GM21723 (cell line): Measurements from ENCODE around the gene PROC.
"Not testable (repeated sequence)": the region's sequence is repeated elsewhere in the genome, so short reads cannot be mapped to it uniquely, and the experiment has no call there.

Experiments used
- ATAC-seq: cut with Tn5 transposase; IDR thresholded peaks from one replicate; pipeline ENCODE4 v1.9.1; 2021; ENCODE audit warnings: mild to moderate bottlenecking, moderate library complexity; ENCODE audit not compliant: unreplicated experiment

The PROC gene

DNA sequence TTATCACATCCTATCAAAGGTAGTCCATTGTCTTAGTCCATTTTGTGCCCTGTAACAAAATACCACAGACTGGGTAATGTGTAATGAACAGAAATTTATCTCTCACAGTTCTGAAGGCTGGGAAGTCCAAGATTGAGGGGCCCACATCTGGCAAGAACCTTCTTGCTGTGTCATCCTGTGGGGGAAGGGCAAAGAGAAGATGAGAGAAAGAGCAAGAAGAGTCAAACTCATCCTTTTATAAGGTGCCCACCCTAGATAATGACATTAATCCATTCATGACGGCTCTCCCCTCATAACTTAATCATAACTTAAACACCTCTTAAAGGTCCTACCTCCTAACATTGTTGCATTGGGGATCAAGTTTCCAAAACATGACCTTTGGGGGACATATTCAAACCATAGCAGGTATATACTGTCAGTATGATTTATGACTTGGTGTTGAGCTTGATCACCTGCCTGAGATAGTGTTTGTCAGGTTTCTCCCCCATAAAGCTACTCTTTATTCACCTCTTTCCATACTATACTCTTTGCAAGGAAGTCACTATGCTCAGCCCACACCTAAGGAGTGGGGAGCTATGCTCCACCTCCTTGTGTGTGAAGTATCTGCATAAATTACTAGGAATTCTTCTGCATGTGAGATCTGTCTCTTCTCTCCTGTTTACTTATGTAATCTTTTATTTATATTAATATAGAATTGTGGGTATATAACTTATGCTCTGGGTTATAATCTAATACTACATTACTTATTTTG is 25.2 kb upstream of the PROC start:
- no peak for ATAC-seq

DNA sequence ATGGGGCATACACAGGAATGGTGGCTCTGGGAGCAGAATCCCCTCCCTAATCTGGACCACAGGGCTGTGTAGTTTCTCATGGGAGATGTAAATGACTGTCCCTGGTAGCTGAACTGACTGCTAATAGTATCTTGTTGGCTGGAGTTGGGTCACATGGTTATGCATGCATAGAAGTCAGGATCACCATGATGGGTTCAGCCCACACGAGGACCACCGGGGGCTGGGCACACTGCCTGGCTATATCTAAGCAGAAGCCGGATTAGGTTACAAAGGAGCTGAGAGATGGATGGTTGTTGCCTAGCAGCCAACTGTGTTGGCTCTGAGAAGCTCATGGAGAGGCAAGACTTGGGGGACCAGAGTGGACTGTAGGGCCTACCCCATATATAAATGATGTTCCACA is 23.7 kb upstream of the PROC start:
- ATAC-seq, result no peak

DNA sequence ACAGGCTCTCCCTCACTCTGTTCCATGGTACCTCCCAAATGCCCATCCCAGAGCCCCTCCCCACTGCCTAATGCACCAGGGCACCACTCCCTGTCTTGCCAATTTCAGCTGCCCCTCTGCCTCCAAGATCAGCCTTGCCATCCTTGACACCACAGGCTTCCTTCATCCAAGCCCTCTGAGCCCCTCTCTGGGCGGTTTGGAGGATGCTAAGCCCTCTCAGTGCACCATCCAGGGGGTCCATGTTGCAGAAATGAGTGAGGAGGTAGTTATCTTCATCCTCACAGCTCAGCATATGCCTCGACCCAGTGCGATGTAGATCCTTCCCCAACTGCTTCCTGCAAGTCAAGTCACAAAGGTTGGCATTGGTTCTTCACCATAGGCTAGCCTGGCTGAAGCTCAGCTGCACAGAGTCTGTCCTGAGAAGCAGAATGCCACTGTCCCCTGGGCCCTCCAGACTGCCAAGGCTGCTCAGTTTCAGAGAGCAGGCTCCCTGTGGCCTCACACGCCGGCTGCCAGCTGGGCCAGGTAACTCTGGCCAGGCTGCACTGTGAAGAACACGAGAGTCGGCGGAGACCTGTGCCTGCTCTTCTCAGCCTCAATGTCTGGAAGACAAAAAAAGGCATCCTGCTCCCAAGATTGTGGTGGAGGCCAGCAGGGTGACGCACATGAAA is 20.5 kb upstream of the PROC start:
- ATAC-seq, result no peak

DNA sequence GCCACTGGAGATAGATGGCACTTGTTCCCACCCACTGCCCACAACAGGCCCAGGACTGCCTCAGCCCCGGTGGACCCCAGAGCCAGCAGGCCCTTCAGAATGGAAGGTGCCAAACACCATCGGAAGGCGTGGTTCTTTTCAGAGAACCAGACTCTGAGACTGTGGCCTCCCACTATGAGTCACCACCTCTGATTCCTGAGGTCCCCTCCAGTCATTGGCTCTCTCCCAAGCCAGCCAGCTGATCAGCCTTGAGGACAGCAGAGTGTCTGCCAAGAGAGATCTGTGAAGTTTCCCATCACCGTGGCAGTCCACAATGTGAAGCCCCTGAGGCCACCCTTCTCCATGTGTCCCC is 20.0 kb upstream of the PROC start:
- peak; percentile 91 for ATAC-seq

DNA sequence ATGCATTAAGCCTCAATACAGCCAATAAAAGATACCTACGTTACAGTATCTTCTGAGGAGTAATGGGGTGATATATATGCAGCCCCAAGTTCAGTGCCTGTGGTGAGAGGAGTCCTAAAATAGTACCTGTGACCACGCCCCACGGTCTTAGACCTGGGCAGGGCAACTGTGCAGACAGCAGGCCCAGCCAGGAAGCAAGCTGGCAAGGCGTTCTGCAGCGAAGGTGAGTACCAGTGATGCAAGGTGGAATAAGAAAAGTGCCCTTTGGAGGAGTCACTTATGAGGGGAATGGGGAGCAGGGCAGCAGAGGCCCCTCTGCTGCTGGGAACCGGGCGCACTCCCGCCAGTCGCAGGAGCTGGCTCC is 17.7 kb upstream of the PROC start:
- no peak for ATAC-seq

DNA sequence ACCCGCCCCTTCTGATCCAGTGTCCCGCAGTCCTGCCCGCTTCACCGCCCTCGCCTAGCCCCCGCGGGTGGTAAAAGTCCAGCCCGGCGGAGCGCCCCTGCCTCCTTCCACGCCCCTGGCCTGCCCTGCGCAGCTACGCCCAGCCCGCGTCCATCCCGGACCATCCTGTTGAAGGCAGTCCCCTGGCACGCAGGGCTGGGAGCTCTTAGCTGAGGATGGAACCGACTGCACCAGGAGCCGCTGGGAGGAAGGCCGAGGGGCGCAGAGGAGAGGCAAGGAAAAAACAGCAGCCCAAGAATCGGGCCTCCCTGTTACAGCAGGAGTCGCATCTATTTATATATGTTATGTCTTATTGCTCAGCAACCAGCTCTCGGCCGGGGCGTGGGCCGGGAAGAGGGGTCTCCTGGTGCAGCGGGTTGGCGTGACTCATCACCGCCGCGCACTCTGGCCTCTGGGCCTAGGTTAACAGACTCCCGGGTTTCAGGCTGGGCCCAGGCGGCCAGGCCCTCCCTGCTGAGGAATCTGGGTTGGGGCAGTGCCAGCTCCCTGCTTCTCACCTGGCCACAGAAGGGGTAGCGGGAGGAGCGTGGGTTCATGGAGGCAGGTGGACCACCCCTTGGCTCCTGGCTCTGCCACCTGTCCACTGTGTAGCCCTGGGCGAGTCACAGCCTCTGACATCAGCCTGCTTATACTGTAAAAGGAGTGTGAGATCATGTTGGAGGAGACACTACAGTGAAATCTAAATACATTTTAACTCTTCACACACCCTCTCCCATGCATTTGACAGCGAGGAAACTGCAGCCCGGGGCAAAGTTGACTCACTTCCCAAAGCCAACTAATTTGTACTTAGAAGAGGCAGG is 17.1 kb upstream of the PROC start:
- ATAC-seq, result no peak

DNA sequence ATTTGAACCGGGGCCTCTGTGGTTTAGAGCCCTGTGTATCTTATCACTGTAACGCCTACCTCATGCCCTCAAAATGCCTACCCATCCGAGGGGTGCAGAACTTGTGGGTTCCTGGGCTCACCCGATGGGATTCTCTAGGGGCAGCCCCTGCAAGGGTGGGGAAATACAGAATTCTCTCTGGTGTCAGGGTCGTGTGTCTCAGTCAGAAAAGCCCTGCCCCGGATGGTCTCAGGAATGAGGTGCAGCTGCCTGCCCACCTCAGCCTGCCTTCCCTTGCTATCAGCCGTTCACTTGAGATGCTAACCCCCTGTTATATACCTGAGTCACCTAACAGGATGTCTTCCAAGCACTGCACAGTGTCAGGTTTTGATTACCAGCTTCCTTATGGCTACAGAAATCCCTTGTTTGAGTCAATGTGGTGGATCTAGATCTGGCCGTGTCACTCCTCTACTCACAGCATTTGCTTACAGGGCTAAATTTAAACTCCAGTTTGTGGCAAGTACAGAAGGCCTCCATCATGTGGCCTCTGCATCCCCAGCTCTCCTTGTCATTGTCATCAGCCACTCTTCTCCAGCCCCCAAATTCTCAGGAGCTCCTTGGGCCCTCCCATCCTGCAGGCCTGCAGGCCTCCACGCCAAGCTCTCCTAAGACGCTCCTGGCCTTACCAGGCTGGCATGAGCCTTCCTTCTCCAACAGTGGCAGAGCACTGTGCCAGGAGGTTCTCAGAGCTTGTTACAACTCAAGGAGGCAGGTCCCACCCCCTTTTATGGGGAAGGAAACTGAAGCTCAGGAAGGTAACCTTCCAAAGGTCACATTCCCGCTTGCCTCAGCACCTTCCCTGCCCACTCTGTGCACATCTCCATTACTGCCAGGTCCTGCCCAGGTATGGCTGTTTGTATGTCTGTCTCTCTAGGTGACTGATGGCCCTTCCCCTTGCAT is 16.2 kb upstream of the PROC start:
- no peak for ATAC-seq

DNA sequence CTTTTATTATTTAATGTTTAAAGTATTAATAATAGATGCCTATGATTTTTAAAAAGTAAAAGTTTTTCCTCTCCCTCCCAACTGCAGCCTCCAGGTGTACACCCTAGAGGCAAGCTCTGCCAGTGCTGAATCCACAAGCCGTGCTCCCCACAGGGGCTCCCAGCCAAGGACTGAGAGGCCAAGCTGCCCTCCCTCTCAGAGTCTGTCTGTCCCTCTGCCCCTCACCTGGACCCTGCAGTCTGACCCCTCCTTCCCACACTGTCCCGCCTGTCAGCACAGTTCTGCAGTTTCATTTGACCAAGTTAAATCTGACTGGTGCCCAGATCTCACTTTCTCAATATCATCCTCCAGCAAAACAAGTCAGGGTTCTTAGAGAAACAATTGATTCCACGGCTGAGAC is 14.8 kb upstream of the PROC start:
- ATAC-seq, result no peak

DNA sequence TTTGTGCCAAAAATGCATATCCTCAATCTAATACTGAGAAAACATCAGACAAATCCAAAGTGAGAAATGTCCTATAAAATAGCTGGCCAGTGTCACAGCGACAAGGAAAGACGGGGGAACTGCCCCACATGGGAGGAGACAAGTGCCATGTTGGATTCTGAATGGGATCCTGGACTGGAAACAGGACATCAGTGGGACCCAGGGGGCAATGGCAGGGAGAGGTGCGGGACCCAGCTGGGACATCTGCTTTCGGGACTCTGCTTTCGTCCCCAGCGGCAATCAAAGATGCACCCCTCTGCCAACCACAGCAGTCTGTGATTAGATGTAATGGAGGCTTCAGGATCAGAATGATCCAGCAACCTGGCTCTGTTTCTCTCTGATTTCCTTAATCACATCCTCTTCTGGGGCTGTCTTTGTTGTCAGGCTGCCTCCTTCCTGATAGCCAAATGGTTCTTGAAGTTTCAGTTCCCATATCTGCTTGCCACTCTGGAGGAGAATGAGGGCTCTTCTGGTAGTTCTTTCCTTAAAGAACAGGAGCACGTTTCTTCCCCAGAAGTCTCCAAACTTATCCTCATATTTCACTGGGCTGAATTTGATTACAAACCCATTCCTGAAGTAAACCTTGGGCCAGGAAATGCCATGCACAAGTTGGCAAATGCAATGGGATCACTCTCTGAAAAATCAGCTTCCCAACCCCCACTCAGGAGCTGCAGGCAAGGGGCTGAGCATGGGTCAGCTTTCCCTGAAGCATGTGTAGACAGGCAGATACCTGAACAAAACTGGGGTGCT is 13.6 kb upstream of the PROC start:
- no peak for ATAC-seq

DNA sequence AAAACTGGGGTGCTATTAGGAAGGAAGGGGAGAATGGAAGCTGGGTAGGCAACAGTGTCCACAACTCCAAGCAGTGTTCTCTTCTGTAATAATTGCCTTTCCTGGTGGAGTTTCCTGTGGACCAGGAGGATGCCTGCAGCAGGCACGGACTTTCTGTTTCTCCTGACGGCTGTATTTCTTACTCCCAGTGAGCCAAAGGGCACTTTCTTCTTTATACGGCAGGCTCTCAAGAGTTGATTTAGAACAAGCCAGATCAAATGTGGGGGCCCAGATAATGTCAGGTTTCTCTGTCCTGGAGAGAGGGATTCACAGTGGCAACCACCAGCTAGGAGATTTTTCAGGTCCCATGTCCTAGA is 13.0 kb upstream of the PROC start:
- ATAC-seq, result no peak

DNA sequence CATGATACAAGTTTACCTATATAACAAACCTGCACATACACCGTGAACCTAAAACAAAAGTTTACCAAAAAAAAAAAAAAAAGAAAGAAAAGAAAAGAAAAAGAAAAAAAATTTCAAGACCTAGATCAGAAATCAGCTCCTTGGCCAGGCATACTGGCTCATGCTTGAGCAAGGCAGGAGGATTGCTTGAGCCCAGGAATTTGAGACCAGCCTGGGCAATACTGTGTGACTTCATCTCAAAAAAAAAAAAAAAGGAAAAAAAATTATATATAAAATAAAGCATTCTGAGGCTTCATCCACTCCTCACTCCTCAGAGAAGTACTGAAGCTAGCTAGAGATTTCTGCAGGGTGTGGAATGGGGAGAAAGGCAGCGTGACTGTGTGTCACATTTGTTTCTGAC is 11.8 kb upstream of the PROC start:
- ATAC-seq, result no peak

DNA sequence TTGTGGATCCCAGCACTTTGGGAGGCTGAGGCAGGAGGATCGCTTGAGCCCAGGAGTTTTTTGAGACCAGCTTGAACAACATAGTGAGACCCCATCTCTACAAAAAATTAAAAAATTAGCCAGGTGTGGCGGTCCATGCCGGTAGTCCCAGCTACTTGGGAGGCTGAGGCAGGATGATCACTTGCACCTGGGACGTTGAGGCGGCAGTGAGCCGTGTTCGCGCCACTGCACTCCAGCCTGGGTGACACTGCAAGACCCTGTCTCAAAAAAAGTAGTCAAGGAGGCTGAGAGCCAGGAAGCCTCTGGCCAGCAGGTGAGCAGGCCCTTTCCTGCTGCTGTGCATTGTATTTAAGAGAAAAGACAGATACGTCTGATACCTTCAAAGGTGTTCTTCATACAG is 11.1 kb upstream of the PROC start:
- no peak for ATAC-seq

DNA sequence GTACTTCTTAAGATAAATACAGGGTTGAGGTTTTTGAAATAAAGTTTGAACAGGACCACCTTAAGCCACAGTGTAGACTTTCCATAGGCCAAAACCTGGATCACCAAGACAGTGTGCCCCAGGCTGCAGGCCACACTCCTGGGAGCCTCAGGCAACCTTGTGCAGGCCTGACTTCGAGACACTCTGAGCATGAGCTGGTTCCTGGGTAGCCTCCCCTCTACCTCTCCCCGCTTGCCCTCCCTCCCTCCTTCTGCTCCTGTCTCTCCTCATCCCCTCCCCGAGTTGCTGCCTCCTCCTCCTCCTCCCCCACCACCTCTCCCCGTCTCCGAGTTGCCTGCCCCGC is 10.6 kb upstream of the PROC start:
- ATAC-seq, result peak; percentile 12

DNA sequence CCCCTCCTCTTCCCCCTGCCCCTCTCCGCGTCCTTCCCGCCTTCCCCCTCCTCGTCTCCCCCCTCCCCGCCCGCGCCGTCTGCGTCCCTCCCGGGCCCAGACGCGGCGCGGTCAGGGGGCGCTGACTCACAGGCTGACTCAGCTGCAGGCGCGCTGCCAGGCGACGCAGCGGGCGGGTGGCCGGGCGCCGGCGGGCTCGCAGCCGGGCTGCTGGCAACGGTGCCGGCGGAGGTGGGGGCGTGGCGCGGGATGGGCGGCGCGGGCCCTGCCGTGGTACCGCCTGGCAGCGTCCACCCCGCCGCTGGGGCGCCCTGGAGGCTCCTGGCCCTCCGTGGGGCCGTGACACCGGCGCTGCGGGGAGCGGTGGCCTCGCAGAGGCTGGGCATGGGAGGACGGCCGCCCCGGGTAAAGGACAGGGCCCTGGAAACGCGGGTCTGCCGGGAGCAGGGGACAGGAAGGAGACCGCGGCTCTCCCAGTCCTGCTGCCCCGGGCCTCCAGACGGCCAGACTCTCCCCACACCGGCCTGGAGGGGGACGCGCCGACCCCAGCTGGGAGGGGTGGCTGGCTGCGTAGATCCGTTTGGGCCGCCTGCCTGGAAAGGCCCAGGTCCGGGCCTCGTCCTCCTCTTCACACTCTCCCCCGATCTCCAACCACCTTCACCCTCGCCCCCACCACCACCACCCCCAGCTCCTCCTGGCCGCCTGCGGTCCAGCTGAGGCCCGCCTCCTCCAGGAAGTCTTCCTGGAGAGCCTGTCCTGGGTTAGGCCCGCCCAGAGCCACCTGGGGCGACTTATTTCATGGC is 10.0 kb upstream of the PROC start:
- peak; percentile 70 for ATAC-seq

DNA sequence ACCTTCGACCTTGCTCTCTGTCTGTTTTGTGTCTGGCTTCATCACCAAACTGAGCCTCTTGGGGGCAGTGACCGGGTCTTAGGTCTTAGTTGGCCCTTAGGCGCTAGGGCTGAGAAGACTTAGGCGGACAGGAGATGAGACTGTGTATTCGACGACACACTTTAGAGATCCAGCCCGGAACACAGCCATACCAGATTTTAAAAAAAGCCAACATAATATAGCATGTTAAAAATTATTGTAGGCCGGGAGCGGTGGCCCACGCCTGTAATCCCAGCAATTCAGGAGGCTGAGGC is 9.5 kb upstream of the PROC start:
- no peak for ATAC-seq

DNA sequence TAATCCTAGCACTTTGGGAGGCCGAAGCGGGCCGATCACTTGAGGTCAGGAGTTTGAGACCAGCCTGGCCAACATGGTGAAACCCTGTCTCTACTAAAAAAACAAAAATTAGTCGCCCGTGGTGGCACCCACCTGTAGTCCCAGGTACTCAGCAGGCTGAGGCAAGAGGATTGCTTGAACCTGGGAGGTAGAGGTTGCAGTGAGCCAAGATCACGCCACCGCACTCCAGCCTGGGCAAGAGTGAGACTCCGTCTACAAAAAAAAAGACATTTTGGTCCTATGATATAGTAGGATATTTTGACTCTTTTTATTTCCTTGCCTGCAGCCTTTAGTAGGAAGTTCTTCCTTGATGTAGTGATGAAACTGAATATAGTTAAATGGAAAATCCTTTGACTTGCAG is 8.5 kb upstream of the PROC start:
- ATAC-seq, result not testable (repeated sequence)

DNA sequence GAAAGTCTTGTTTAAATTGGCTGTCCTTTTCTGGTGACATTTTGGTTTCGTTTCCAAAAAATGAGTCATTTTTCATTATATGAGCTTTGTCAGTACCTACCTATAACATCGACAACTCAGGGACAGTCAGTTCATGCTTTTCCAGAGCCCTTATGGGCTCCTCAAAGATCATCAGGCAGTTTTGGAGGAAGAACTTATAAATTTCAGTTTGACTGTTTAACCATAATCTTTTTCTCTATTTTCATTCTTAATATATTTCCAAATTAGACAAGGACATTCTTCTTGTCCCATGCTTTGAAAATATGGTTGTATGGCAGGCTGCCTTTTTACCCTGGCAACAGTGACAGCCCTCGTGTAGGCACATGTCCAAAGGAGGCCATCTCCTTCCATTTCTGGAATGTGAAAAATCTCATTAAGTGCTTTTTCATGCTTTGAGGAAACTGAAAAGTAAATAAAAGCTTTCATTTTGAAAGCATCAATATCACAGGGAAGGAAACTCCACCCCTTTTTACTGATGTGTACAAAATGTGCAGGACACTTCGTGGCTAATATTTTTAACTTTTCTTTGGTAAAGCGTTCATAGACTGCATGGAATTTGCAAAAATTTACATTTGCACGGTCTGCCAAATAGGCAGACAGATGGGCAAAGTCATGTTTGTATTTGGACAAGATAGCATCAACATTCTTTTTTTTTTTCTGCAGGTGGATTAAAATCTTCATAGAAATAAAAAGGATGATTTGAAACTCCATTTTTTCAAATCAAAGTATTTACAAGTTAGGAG is 7.2 kb upstream of the PROC start:
- peak; percentile 57 for ATAC-seq

DNA sequence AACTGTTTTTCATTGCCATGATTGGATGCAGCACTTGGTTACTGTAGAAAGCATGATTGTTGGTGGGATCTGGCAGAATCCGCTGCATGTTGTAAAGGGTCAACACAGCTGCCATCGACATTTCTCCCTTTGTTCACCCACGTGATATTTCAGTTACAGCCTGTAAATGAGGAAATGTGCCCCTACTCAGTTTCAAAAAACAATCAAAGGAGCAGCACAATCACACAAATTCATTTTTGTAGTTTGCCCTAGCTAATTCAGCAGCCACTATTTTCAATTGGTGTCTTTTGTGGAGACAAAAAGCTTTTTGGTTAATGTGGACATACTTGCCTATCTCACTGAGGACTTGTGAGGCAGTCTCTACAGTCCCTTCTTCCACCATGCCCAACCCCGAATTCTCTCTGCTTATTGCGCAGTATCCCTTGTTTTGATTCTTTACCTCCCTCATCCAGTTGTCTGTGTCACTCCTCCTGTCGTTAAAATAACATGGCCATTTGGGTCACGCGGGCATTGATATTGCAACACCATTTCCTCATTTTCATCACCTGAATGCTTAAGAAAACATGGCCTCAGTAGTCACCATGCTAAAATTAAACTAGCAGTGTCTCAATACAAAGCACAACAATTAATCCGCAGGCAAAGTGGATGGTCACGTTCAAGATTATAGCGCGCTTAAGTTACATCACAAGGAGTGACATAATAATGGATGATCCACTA is 6.4 kb upstream of the PROC start:
- no peak for ATAC-seq
